CD14-positive monocyte (primary cell): ENCODE measurements around the gene BIN1. TPM values are rescaled to one million over a fixed set of nuclear protein-coding genes. Genes with fewer than 3 reads are reported as not detected.
A peak's percentile ranks its signal among the peaks of the same experiment; 100 is the strongest.

ENCODE experiments used
- DNase-seq, 3 donors: peaks; one replicate each; pipeline ENCODE4 v3.0.0-alpha.2; 2011 to 2022
- H2AFZ ChIP-seq: 2 replicates; pipeline ENCODE4 v1.6.0; 2012; ENCODE audit warnings: mild to moderate bottlenecking, low read depth, low read length, inconsistent platforms; ENCODE audit not compliant: insufficient read depth, poor library complexity, severe bottlenecking
- H3K27ac ChIP-seq, 2 donors: 1 replicate in 1 of 2; 2 replicates in 1 of 2; pipeline ENCODE4 v1.5.1; 2012 to 2013; ENCODE audit warnings: low read length in 2 of 2, control low read depth in 1 of 2, inconsistent platforms in 1 of 2, low read depth in 1 of 2, mild to moderate bottlenecking in 1 of 2
- H3K27me3 ChIP-seq, 2 donors: one replicate each; pipeline versions ENCODE4 v1.6.0 to v1.6.1; 2011 to 2013; ENCODE audit warnings: low read length in 2 of 2; ENCODE audit not compliant: control insufficient read depth in 2 of 2, insufficient read depth in 2 of 2
- H3K36me3 ChIP-seq, 2 donors: replicated peaks in 1 of 2; 1 replicate in 1 of 2; 2 replicates in 1 of 2; pipeline versions ENCODE4 v1.5.1 to v1.6.1; 2012 to 2013; ENCODE audit warnings: low read length in 2 of 2, control low read depth in 1 of 2, inconsistent platforms in 1 of 2, mild to moderate bottlenecking in 1 of 2; ENCODE audit not compliant: insufficient read depth in 2 of 2, control insufficient read depth in 1 of 2
- H3K4me1 ChIP-seq, 2 donors: 1 replicate in 1 of 2; 2 replicates in 1 of 2; pipeline versions ENCODE4 v1.5.1 to v1.6.1; 2012 to 2013; ENCODE audit warnings: low read length in 2 of 2, control low read depth in 1 of 2, inconsistent platforms in 1 of 2, mild to moderate bottlenecking in 1 of 2, moderate library complexity in 1 of 2; ENCODE audit not compliant: insufficient read depth in 2 of 2, control insufficient read depth in 1 of 2
- H3K4me2 ChIP-seq: replicated peaks from 2 replicates; pipeline ENCODE3; 2012; ENCODE audit warnings: low read length, moderate library complexity, mild to moderate bottlenecking; ENCODE audit not compliant: poor library complexity, severe bottlenecking; ENCODE audit errors: extremely low read depth
- H3K4me3 ChIP-seq, 3 experiments: fragments of 200-600 bp in 1 of 3; sonication (generic) in 1 of 3; replicated peaks in 1 of 3; 1 replicate in 2 of 3; 2 replicates in 1 of 3; pipeline ENCODE4 v1.5.1; 2011 to 2013; ENCODE audit warnings: low read length in 3 of 3, mild to moderate bottlenecking in 3 of 3, control low read depth in 2 of 3, low read depth in 2 of 3, inconsistent platforms in 1 of 3, moderate library complexity in 1 of 3
- H3K79me2 ChIP-seq: 2 replicates; pipeline ENCODE4 v1.6.0; 2012; ENCODE audit warnings: mild to moderate bottlenecking, control low read depth, inconsistent platforms, low read length, moderate library complexity; ENCODE audit not compliant: insufficient read depth
- H3K9ac ChIP-seq: 2 replicates; pipeline ENCODE4 v1.6.0; 2017; ENCODE audit warnings: low read length, mild to moderate bottlenecking; ENCODE audit not compliant: insufficient read depth, poor library complexity, severe bottlenecking
- H3K9me3 ChIP-seq, 2 donors: replicated peaks in 1 of 2; 1 replicate in 1 of 2; 2 replicates in 1 of 2; pipeline versions ENCODE4 v1.5.1 to v1.6.1; 2012 to 2013; ENCODE audit warnings: low read length in 2 of 2, control low read depth in 1 of 2; ENCODE audit not compliant: control insufficient read depth in 1 of 2, insufficient read depth in 1 of 2
- H4K20me1 ChIP-seq: 2 replicates; pipeline ENCODE4 v1.6.0; 2012; ENCODE audit warnings: mild to moderate bottlenecking, low read length, control low read depth, moderate library complexity; ENCODE audit not compliant: insufficient read depth
- H3K27ac Mint-ChIP-seq, 7 donors: one replicate each; pipeline ENCODE4 v1.8.0; 2020; ENCODE audit warnings: mild to moderate bottlenecking in 7 of 7, mixed read lengths in 7 of 7, moderate library complexity in 6 of 7, inconsistent platforms in 2 of 7
- H3K27me3 Mint-ChIP-seq, 3 donors: one replicate each; pipeline ENCODE4 v1.8.0; 2021 to 2022; ENCODE audit warnings: low read depth in 3 of 3, mild to moderate bottlenecking in 3 of 3, mixed read lengths in 3 of 3, moderate library complexity in 3 of 3, inconsistent platforms in 1 of 3
- H3K36me3 Mint-ChIP-seq, 2 donors: one replicate each; pipeline ENCODE4 v1.8.0; 2020; ENCODE audit warnings: mixed read lengths in 2 of 2, inconsistent platforms in 1 of 2, mild to moderate bottlenecking in 1 of 2
- H3K4me1 Mint-ChIP-seq: one replicate; pipeline ENCODE4 v1.8.0; 2020; ENCODE audit warnings: mild to moderate bottlenecking, mixed read lengths
- H3K4me3 Mint-ChIP-seq, 2 donors: one replicate each; pipeline ENCODE4 v1.8.0; 2020; ENCODE audit warnings: mild to moderate bottlenecking in 2 of 2, mixed read lengths in 2 of 2, moderate library complexity in 1 of 2
- H3K9me3 Mint-ChIP-seq, 7 donors: one replicate each; pipeline ENCODE4 v1.8.0; 2020 to 2022; ENCODE audit warnings: mixed read lengths in 7 of 7, mild to moderate bottlenecking in 6 of 7, moderate library complexity in 6 of 7, inconsistent platforms in 2 of 7
- WGBS: methylation state at CpG from one replicate; pipeline ENCODE4 v1.1.5; 2013; ENCODE audit warnings: missing lambda C conversion rate; ENCODE audit not compliant: insufficient coverage; 5-methylcytosine and 5-hydroxymethylcytosine counted together
- intact Hi-C, 2 donors: fragments of 100-400 bp; cut with micrococcal nuclease; formaldehyde crosslinking; loops; one replicate each; pipeline versions ENCODE4 v1.15.0 to v1.15.1; 2023
- polyA plus RNA-seq, 3 donors: library from polyadenylated mRNA; depleted of rRNA in 1 of 3; unstranded in 2 of 3; stranded (reverse) in 1 of 3; fragments of 300-500 nt in 2 of 3; fragments of >200 nt in 1 of 3; fragmentation: Illumina TruSeq in 2 of 3; gene quantifications; 1 replicate in 2 of 3; 2 replicates in 1 of 3; pipeline ENCODE4 v1.2.3, GENCODE V29; 2012 to 2021
- TF ChIP-seq, protein P1 (sequence below): fragments of 200-600 bp; IDR thresholded peaks from one replicate; pipeline ENCODE4 v1.8.0; 2022; ENCODE audit warnings: antibody characterized with exemption, mild to moderate bottlenecking

BIN1 gene
- polyA plus RNA-seq, 3 donors: 3.4 to 7.5 (median 4.1) TPM

DNA sequence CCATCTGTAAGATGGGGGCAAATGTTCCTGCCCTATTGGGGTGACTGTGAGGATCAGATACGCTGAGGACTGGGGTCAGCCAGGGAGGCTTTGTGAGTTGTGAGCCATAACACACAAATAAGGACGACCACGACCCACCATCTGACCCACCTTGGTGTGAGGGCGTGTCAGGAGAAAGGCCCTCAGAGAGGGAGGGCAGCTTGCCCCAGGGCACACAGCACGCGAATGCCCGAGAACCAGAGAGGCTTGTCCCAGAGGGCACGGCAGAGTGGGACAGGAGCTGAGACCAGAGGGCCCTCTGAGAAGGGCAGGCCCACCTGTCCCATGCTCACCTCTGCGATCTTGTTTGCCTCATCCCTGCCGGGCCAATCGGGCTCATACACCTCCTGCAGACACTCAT lies 36.7 kb downstream of the BIN1 start:
- Histone ChIP-seq H3K4me1 (peaks cover 28 to 31% of the 10 kb centered on the region in 2 donors), H2AFZ (no peak overlapping the region), H3K4me2 (no peak overlapping the region), H3K27ac (no peak overlapping the region), H3K9me3 (no peaks in the 10 kb centered on the region), H3K4me3 (no peak overlapping the region), H3K9ac (no peak overlapping the region), H3K27me3 (no peaks in the 10 kb centered on the region), H3K36me3 (no peaks in the 10 kb centered on the region), H4K20me1 (no peaks in the 10 kb centered on the region), H3K79me2 (no peaks in the 10 kb centered on the region)
- Mint-ChIP-seq H3K27me3 (peaks cover 3 to 12% (median 4%) of the 10 kb centered on the region in 3 donors), H3K4me1 (peaks cover 35% of the 10 kb centered on the region), H3K27ac (peak overlapping the region in 1 of 7 donors; percentile 35), H3K36me3 (peaks cover 8 to 10% of the 10 kb centered on the region in 2 donors), H3K9me3 (peaks cover 0 to 3% (median 0%) of the 10 kb centered on the region in 7 donors), H3K4me3 (no peak overlapping the region)
- WGBS: 94% methylated on average over 9 of the region's 11 CpGs
- DNase-seq: no peak
- TF ChIP-seq, protein P1, sequence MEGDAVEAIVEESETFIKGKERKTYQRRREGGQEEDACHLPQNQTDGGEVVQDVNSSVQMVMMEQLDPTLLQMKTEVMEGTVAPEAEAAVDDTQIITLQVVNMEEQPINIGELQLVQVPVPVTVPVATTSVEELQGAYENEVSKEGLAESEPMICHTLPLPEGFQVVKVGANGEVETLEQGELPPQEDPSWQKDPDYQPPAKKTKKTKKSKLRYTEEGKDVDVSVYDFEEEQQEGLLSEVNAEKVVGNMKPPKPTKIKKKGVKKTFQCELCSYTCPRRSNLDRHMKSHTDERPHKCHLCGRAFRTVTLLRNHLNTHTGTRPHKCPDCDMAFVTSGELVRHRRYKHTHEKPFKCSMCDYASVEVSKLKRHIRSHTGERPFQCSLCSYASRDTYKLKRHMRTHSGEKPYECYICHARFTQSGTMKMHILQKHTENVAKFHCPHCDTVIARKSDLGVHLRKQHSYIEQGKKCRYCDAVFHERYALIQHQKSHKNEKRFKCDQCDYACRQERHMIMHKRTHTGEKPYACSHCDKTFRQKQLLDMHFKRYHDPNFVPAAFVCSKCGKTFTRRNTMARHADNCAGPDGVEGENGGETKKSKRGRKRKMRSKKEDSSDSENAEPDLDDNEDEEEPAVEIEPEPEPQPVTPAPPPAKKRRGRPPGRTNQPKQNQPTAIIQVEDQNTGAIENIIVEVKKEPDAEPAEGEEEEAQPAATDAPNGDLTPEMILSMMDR: no peak
- intact Hi-C loops: loop anchor here in 1 of 2 donors (5.0 to 10.0 kb wide), 2 partner anchors 37 to 225 kb away; partner anchors contain the start of genes BIN1 and ERCC3

DNA sequence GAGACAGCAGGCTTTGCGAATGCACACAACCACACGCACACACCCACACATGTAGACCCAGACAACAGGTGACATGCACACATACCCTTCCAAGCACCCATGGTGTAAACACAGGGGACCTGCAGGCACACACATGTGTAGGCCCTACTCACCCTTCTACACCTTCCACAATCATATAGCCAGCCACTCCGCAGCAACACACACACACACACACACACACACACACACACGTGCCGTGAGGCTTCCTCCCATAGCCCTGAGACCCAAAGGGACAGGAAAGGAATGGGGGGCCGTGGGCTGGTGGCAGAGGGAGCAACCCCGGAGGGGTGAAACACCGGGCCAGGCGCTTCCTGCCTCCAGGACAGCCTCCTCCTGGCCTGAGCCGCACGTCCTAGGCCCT lies 37.4 kb downstream of the BIN1 start:
- Histone ChIP-seq H3K36me3 (no peaks in the 10 kb centered on the region), H4K20me1 (no peaks in the 10 kb centered on the region), H3K4me3 (no peak overlapping the region), H3K79me2 (no peaks in the 10 kb centered on the region), H3K27ac (no peak overlapping the region), H3K9me3 (no peaks in the 10 kb centered on the region), H2AFZ (no peak overlapping the region), H3K27me3 (no peaks in the 10 kb centered on the region), H3K9ac (no peak overlapping the region), H3K4me1 (peaks cover 35% of the 10 kb centered on the region in 2 donors), H3K4me2 (no peak overlapping the region)
- DNase-seq: no peak
- H3K36me3 Mint-ChIP-seq: peaks cover 8 to 10% of the 10 kb centered on the region in 2 donors
- H3K27ac Mint-ChIP-seq: peak overlapping the region in 1 of 7 donors; percentile 26
- intact Hi-C loops: loop anchor here (10.0 kb wide), 2 partner anchors 345 to 415 kb away; partner anchors contain the start of genes GYPC (in 1 of the 2) and PROC (in 1 of the 2)
- H3K9me3 Mint-ChIP-seq: peaks cover 0 to 3% (median 0%) of the 10 kb centered on the region in 7 donors
- H3K4me3 Mint-ChIP-seq: no peak overlapping the region
- TF ChIP-seq, protein P1: no peak
- H3K4me1 Mint-ChIP-seq: peaks cover 40% of the 10 kb centered on the region
- peaks cover 3 to 12% (median 4%) of the 10 kb centered on the region in 3 donors for H3K27me3 Mint-ChIP-seq
- 46% methylated on average over 7 of the region's 11 CpGs for WGBS
